Endothelial cell of umbilical vein (primary cell): ENCODE data around the gene POLR2E. TPM values are rescaled to one million over a fixed set of nuclear protein-coding genes. Genes with fewer than 3 reads are reported as not detected.

ENCODE experiments used
- BruUV-seq: library from RNA; stranded (reverse); fragments of 400-500 nt; replicated peaks from 2 replicates; lab custom pipeline; 2021; lab: Mats Ljungman, UMichigan
- CTCF ChIA-PET: fragments of 300-600, 350-600 bp; sonication (Branson Sonifier 250); formaldehyde crosslinking; loops from one replicate; lab custom pipeline; 2021; ENCODE audit warnings: antibody characterized with exemption, inconsistent platforms; lab: Charles Lee
- POLR2A ChIA-PET: fragments of 300-600, 350-600 bp; sonication (Branson Sonifier 250); formaldehyde crosslinking; loops from one replicate; lab custom pipeline; 2021; ENCODE audit warnings: antibody characterized with exemption, inconsistent platforms; lab: Charles Lee
- DNase-seq: peaks from one replicate; pipeline ENCODE4 v3.0.0-alpha.2; 2011; ENCODE audit warnings: low read depth, low spot score
- FAIRE-seq: peaks from 2 replicates; lab custom pipeline; 2011; peaks lifted over from hg19 to GRCh38; lab: Jason Lieb, UNC
- H2AFZ ChIP-seq: 2 replicates; pipeline ENCODE4 v1.6.0; 2012; ENCODE audit warnings: low read depth, low read length, control low read depth, inconsistent platforms
- H3K27ac ChIP-seq: 2 replicates; pipeline ENCODE4 v1.5.1; 2011; ENCODE audit warnings: low read depth, mild to moderate bottlenecking, control low read depth, low read length, moderate library complexity; ENCODE audit not compliant: insufficient read depth
- H3K27me3 ChIP-seq, 2 experiments: 2 replicates each; pipeline versions ENCODE4 v1.6.0 to v1.6.1; 2011; ENCODE audit warnings: low read length in 2 of 2, mixed read lengths in 1 of 2; ENCODE audit not compliant: control insufficient read depth in 2 of 2, insufficient read depth in 2 of 2
- H3K36me3 ChIP-seq, 2 experiments: 2 replicates in 1 of 2; 3 replicates in 1 of 2; pipeline ENCODE4 v1.5.1; 2011; ENCODE audit warnings: low read length in 2 of 2, mild to moderate bottlenecking in 1 of 2, moderate library complexity in 1 of 2; ENCODE audit not compliant: control insufficient read depth in 2 of 2, insufficient read depth in 2 of 2; ENCODE audit errors: extremely low read depth in 1 of 2
- H3K4me1 ChIP-seq: 3 replicates; pipeline ENCODE4 v1.5.1; 2011; ENCODE audit warnings: mild to moderate bottlenecking, low read length; ENCODE audit not compliant: control insufficient read depth, insufficient read depth; ENCODE audit errors: extremely low read depth
- H3K4me2 ChIP-seq: 2 replicates; pipeline ENCODE4 v1.6.1; 2011; ENCODE audit warnings: low read length, control low read depth, mixed read lengths; ENCODE audit not compliant: insufficient read depth
- H3K4me3 ChIP-seq, 3 experiments: fragments of 200-600 bp in 1 of 3; sonication (generic), shearing (Covaris generic) in 1 of 3; replicated peaks in 1 of 3; 2 replicates each; pipeline ENCODE4 v1.5.1; 2011 to 2016; ENCODE audit warnings: control low read depth in 3 of 3, low read length in 3 of 3, mild to moderate bottlenecking in 2 of 3, inconsistent platforms in 1 of 3, low read depth in 1 of 3, moderate library complexity in 1 of 3; ENCODE audit not compliant: insufficient read depth in 1 of 3
- H3K79me2 ChIP-seq: 2 replicates; pipeline ENCODE4 v1.6.0; 2012; ENCODE audit warnings: low read length, inconsistent platforms; ENCODE audit not compliant: control insufficient read depth, insufficient read depth
- H3K9ac ChIP-seq: replicated peaks from 2 replicates; pipeline ENCODE3; 2011; ENCODE audit warnings: low read length, control low read depth; ENCODE audit not compliant: insufficient read depth; ENCODE audit errors: extremely low read depth
- H3K9me1 ChIP-seq: replicated peaks from 3 replicates; pipeline ENCODE4 v1.6.0; 2011; ENCODE audit warnings: mild to moderate bottlenecking, low read length; ENCODE audit not compliant: control insufficient read depth, insufficient read depth; ENCODE audit errors: extremely low read depth
- H3K9me3 ChIP-seq: replicated peaks from 2 replicates; pipeline ENCODE4 v1.5.1; 2012; ENCODE audit warnings: low read length, inconsistent platforms; ENCODE audit not compliant: control insufficient read depth, insufficient read depth
- H4K20me1 ChIP-seq: replicated peaks from 2 replicates; pipeline ENCODE3; 2011; ENCODE audit warnings: mild to moderate bottlenecking, low read length; ENCODE audit not compliant: control insufficient read depth, insufficient read depth; ENCODE audit errors: extremely low read depth
- CTCF ChIP-seq, 2 donors: IDR thresholded peaks; 1 replicate in 1 of 2; 2 replicates in 1 of 2; pipeline ENCODE4 v1.5.1; 2011; ENCODE audit warnings: low read length in 2 of 2, mild to moderate bottlenecking in 2 of 2, moderate library complexity in 2 of 2, control low read depth in 1 of 2, inconsistent platforms in 1 of 2, low read depth in 1 of 2; ENCODE audit not compliant: insufficient read depth in 1 of 2; ENCODE audit errors: extremely low read depth in 1 of 2
- EZH2 ChIP-seq: IDR thresholded peaks from 2 replicates; pipeline ENCODE4 v1.6.1; 2012; ENCODE audit warnings: borderline replicate concordance, low read depth, mild to moderate bottlenecking, moderate library complexity, low read length, inconsistent platforms; ENCODE audit not compliant: severe bottlenecking
- FOS ChIP-seq: IDR thresholded peaks from 2 replicates; pipeline ENCODE4 v1.6.1; 2011; ENCODE audit warnings: mild to moderate bottlenecking, low read length, moderate library complexity, borderline replicate concordance; ENCODE audit not compliant: insufficient read depth
- GATA2 ChIP-seq: IDR thresholded peaks from 2 replicates; pipeline ENCODE4 v1.7.0; 2011; ENCODE audit warnings: low read depth, mild to moderate bottlenecking, moderate library complexity, mixed read lengths, low read length; ENCODE audit not compliant: insufficient read length, insufficient read depth
- JUN ChIP-seq: IDR thresholded peaks from 2 replicates; pipeline ENCODE4 v1.6.1; 2011; ENCODE audit warnings: borderline replicate concordance, low read depth; ENCODE audit not compliant: insufficient read length, insufficient read depth
- MAX ChIP-seq: IDR thresholded peaks from 2 replicates; pipeline ENCODE4 v1.6.1; 2011; ENCODE audit not compliant: insufficient read depth, insufficient read length
- MYC ChIP-seq: IDR thresholded peaks from one replicate; pipeline ENCODE4 v1.6.1; 2011; ENCODE audit warnings: mild to moderate bottlenecking, low read depth, low read length
- POLR2A ChIP-seq: IDR thresholded peaks from 2 replicates; pipeline ENCODE4 v1.6.1; 2012; ENCODE audit warnings: low read depth, mild to moderate bottlenecking, control low read depth, low read length
- POLR2AphosphoS5 ChIP-seq: IDR thresholded peaks from 2 replicates; pipeline ENCODE4 v1.6.1; 2012; ENCODE audit warnings: low read depth, mild to moderate bottlenecking, control low read depth, low read length, moderate library complexity; ENCODE audit not compliant: insufficient read depth
- dilution Hi-C: fragments of 300-500 bp; cut with MboI; formaldehyde crosslinking; loops from one replicate; pipeline ENCODE4 v1.15.0; 2019; ENCODE audit warnings: low sequenced_read_pairs; ENCODE audit not compliant: extremely low pct_ligation_motif_present
- intact Hi-C: fragments of 100-400 bp; cut with micrococcal nuclease; formaldehyde crosslinking; loops from one replicate; pipeline ENCODE4 v1.10.0; 2022
- polyA plus RNA-seq, 4 experiments: library from polyadenylated mRNA; depleted of rRNA in 3 of 4; stranded (reverse) in 3 of 4; unstranded in 1 of 4; fragments of >200 nt; gene quantifications; 2 replicates each; pipeline versions ENCODE4 v1.2.1 to v1.2.3, GENCODE V29; 2011 to 2012; ENCODE audit warnings: missing spikeins in 1 of 4
- total RNA-seq: library from RNA; stranded (reverse); gene quantifications from 2 replicates; pipeline ENCODE4 v1.2.3, GENCODE V29; 2021

Gene POLR2E
- total and polyA plus RNA-seq, 2 donors (not counting 3 experiments of a cell fraction or from before 2014, with no cell fraction given) = 272 to 344 TPM

- H4K20me1 ChIP-seq = no peaks in the 10 kb centered on the region
- CTCF ChIA-PET = interaction anchor here (1.9 kb wide), 1 partner anchor 10 kb away, joined by 13 read pairs; no protein-coding TSS in a partner anchor
- no peaks in the 10 kb centered on the region for H3K9me3 ChIP-seq
- peaks cover 4% of the 10 kb centered on the region for H3K4me1 ChIP-seq
- DNase-seq (no peak), FAIRE-seq (no peak)
- no peaks in the 10 kb centered on the region for H3K27me3 ChIP-seq
- H3K9me1 ChIP-seq = no peaks in the 10 kb centered on the region
- no peak overlapping the region for H2AFZ ChIP-seq
- H3K4me2 ChIP-seq = no peak overlapping the region
- no TSS peak for BruUV-seq
- dilution Hi-C loops (no loop called here), intact Hi-C loops (no loop called here)
- H3K9ac ChIP-seq = no peak overlapping the region
- POLR2A ChIA-PET = interaction anchor here (0.6 kb wide), 1 partner anchor 52 kb away, joined by 3 read pairs; no protein-coding TSS in a partner anchor
- TF ChIP-seq MAX (no peak), MYC (no peak)
- H3K79me2 ChIP-seq = no peaks in the 10 kb centered on the region
- H3K36me3 ChIP-seq = no peaks in the 10 kb centered on the region
- H3K4me3 ChIP-seq = no peak overlapping the region
- H3K27ac ChIP-seq = no peak overlapping the region
These were observed 20.5 kb downstream of the POLR2E start for GRCh38 chr19:1074544-1075283.

- no peaks in the 10 kb centered on the region for H3K79me2 ChIP-seq
- H3K27me3 ChIP-seq = no peaks in the 10 kb centered on the region
- FAIRE-seq (no peak), DNase-seq (no peak)
- no peak overlapping the region for H2AFZ ChIP-seq
- H3K4me3 ChIP-seq = no peak overlapping the region
- H3K9me1 ChIP-seq = no peaks in the 10 kb centered on the region
- dilution Hi-C loops = no loop called here
- no peaks in the 10 kb centered on the region for H4K20me1 ChIP-seq
- no peak for TF ChIP-seq JUN
- no peak for TF ChIP-seq MYC
- TF ChIP-seq EZH2 = no peak
- TF ChIP-seq GATA2 = no peak
- no peak for TF ChIP-seq FOS
- no peak for TF ChIP-seq MAX
- no peak for TF ChIP-seq CTCF (IDR thresholded peaks at IDR 0.05; ENCODE audit: extremely low read depth in 1 of 2, insufficient read depth in 1 of 2, low read depth in 1 of 2, low read length in 2 of 2)
- no peak for TF ChIP-seq POLR2AphosphoS5
- no peak for TF ChIP-seq POLR2A
- H3K9ac ChIP-seq = no peak overlapping the region
- BruUV-seq = no TSS peak
- no peak overlapping the region for H3K27ac ChIP-seq
- intact Hi-C loops = no loop called here
- no peaks in the 10 kb centered on the region for H3K9me3 ChIP-seq
- H3K4me2 ChIP-seq = no peak overlapping the region
- H3K4me1 ChIP-seq = peaks cover 11% of the 10 kb centered on the region
- CTCF ChIA-PET = interaction anchor here (1.9 kb wide), 1 partner anchor 9 kb away, joined by 13 read pairs; no protein-coding TSS in a partner anchor
- POLR2A ChIA-PET = no interaction called here
- no peaks in the 10 kb centered on the region for H3K36me3 ChIP-seq
These were observed 21.1 kb downstream of the POLR2E start for GRCh38 chr19:1073956-1074517.
